Measurements from ENCODE around the gene PDE6D. TPM values are rescaled to one million over a fixed set of nuclear protein-coding genes. Genes with fewer than 3 reads are reported as not detected.
A peak's percentile ranks its signal among the peaks of the same experiment; 100 is the strongest.

PDE6D gene
- total and polyA plus RNA-seq, 7 experiments from 2014 or later, result 14.3 to 55.3 (median 27.0) TPM

GRCh38 chr2:231704017-231704416 is 77.1 kb downstream of the PDE6D start:
- intact Hi-C loops (cut with micrococcal nuclease), result loop anchor here in 1 of 2 donors (10.0 kb wide), 2 partner anchors 649 to 1289 kb away; partner anchors contain the start of genes PSMD1 and SP100
- ChIA-PET CTCF (interaction anchor here (0.8 to 4.2 kb wide), 7 partner anchors 11 to 103 kb away, joined by 3 to 27 read pairs (median 3); no protein-coding TSS in a partner anchor), POLR2A (interaction anchor here (0.7 to 8.8 kb wide), 4 partner anchors 10 to 240 kb away, joined by 3 to 241 read pairs (median 12); partner anchors contain the start of gene NCL)
- no peaks in the 10 kb centered on the region for H3K9me3 ChIP-seq (ENCODE audit: control insufficient read depth in 2 of 3, low read length in 3 of 3)
- H3K4me3 ChIP-seq (ENCODE audit: low read length), result no peak overlapping the region
- H3K27me3 ChIP-seq (ENCODE audit: control insufficient read depth in 2 of 2, insufficient read depth in 2 of 2, low read length in 2 of 2), result no peaks in the 10 kb centered on the region
- no peak overlapping the region for H3K27ac ChIP-seq (ENCODE audit: low read depth, low read length)
- peaks cover 11 to 12% of the 10 kb centered on the region in 2 donors for H3K4me1 ChIP-seq (ENCODE audit: control insufficient read depth in 2 of 2, insufficient read depth in 2 of 2, low read length in 2 of 2)
- ATAC-seq (no peak), DNase-seq (no peak)
- H3K36me3 ChIP-seq (ENCODE audit: control insufficient read depth in 2 of 3, insufficient read depth in 3 of 3, low read length in 3 of 3), result peaks cover 0 to 11% (median 0%) of the 10 kb centered on the region in 3 experiments
- Mint-ChIP-seq H3K4me3 (peak overlapping the region in 8 of 10 donors; percentile 21 to 55 (median 40)), H3K4me1 (peaks cover 0 to 23% (median 12%) of the 10 kb centered on the region in 7 donors), H3K9me3 (peaks cover 0 to 6% (median 0%) of the 10 kb centered on the region in 11 donors), H3K27ac (peak overlapping the region in 2 of 9 donors; percentile 10 to 66), H3K36me3 (peaks cover 0 to 15% (median 3%) of the 10 kb centered on the region in 5 donors), H3K27me3 (peaks cover 0 to 4% (median 0%) of the 10 kb centered on the region in 5 donors)

- Histone ChIP-seq H3K27me3 (ENCODE audit: control insufficient read depth in 2 of 2, insufficient read depth in 2 of 2, low read length in 2 of 2) (no peaks in the 10 kb centered on the region), H3K4me1 (ENCODE audit: control insufficient read depth in 2 of 2, insufficient read depth in 2 of 2, low read length in 2 of 2) (peaks cover 11 to 12% of the 10 kb centered on the region in 2 donors), H3K9me3 (ENCODE audit: control insufficient read depth in 2 of 3, low read length in 3 of 3) (no peaks in the 10 kb centered on the region), H3K27ac (ENCODE audit: low read depth, low read length) (no peak overlapping the region), H3K4me3 (ENCODE audit: low read length) (no peak overlapping the region), H3K36me3 (ENCODE audit: control insufficient read depth in 2 of 3, insufficient read depth in 3 of 3, low read length in 3 of 3) (no peaks in the 10 kb centered on the region)
- ChIA-PET CTCF (interaction anchor here (1.5 to 4.2 kb wide), 4 partner anchors 13 to 90 kb away, joined by 3 to 27 read pairs (median 12); no protein-coding TSS in a partner anchor), POLR2A (interaction anchor here (1.1 to 8.8 kb wide), 4 partner anchors 10 to 40 kb away, joined by 4 to 241 read pairs (median 9); no protein-coding TSS in a partner anchor)
- Mint-ChIP-seq H3K4me1 (peaks cover 0 to 21% (median 11%) of the 10 kb centered on the region in 7 donors), H3K4me3 (no peak overlapping the region), H3K27me3 (no peaks in the 10 kb centered on the region), H3K9me3 (no peaks in the 10 kb centered on the region), H3K36me3 (peaks cover 0 to 13% (median 0%) of the 10 kb centered on the region in 5 donors), H3K27ac (no peak overlapping the region)
- no peak for DNase-seq
- no peak for ATAC-seq
- intact Hi-C loops (cut with micrococcal nuclease), result loop anchor here in 1 of 2 donors (10.0 kb wide), 2 partner anchors 647 to 1287 kb away; partner anchors contain the start of genes PSMD1 and SP100
Measured at GRCh38 chr2:231701456-231702373, 79.4 kb downstream of the PDE6D start.

- Mint-ChIP-seq H3K36me3 (peaks cover 0 to 3% (median 0%) of the 10 kb centered on the region in 5 donors), H3K27ac (no peak overlapping the region), H3K9me3 (no peaks in the 10 kb centered on the region), H3K27me3 (no peaks in the 10 kb centered on the region), H3K4me1 (peaks cover 0 to 4% (median under 1%) of the 10 kb centered on the region in 7 donors), H3K4me3 (no peak overlapping the region)
- ATAC-seq (no peak), DNase-seq (no peak)
- no peak overlapping the region for H3K27ac ChIP-seq (ENCODE audit: low read depth, low read length)
- H3K27me3 ChIP-seq (ENCODE audit: control insufficient read depth in 2 of 2, insufficient read depth in 2 of 2, low read length in 2 of 2), result no peaks in the 10 kb centered on the region
- H3K4me1 ChIP-seq (ENCODE audit: control insufficient read depth in 2 of 2, insufficient read depth in 2 of 2, low read length in 2 of 2), result no peaks in the 10 kb centered on the region
- H3K36me3 ChIP-seq (ENCODE audit: control insufficient read depth in 2 of 3, insufficient read depth in 3 of 3, low read length in 3 of 3), result no peaks in the 10 kb centered on the region
- ChIA-PET POLR2A (interaction anchor here (1.2 to 2.6 kb wide), 2 partner anchors 15 to 37 kb away, joined by 6 to 13 read pairs; no protein-coding TSS in a partner anchor), CTCF (interaction anchor here (1.1 to 2.1 kb wide), 2 partner anchors 15 to 24 kb away, joined by 3 to 5 read pairs; no protein-coding TSS in a partner anchor)
- H3K4me3 ChIP-seq (ENCODE audit: low read length), result no peak overlapping the region
- H3K9me3 ChIP-seq (ENCODE audit: control insufficient read depth in 2 of 3, low read length in 3 of 3), result no peaks in the 10 kb centered on the region
- intact Hi-C loops (cut with micrococcal nuclease), result no loop called here
Measured at GRCh38 chr2:231699006-231699405, 82.1 kb downstream of the PDE6D start.

- ATAC-seq, result no peak
Measured at GRCh38 chr2:231696004-231696367, 85.1 kb downstream of the PDE6D start.

GRCh38 chr2:231693956-231694355 is 87.1 kb downstream of the PDE6D start:
- CTCF ChIA-PET, result interaction anchor here (2.8 kb wide), 1 partner anchor 17 kb away, joined by 12 read pairs; no protein-coding TSS in a partner anchor
- H3K9me3 ChIP-seq (ENCODE audit: control insufficient read depth in 2 of 3, low read length in 3 of 3), result no peaks in the 10 kb centered on the region
- Mint-ChIP-seq H3K27me3 (no peaks in the 10 kb centered on the region), H3K9me3 (no peaks in the 10 kb centered on the region), H3K36me3 (no peaks in the 10 kb centered on the region), H3K27ac (no peak overlapping the region), H3K4me1 (no peaks in the 10 kb centered on the region), H3K4me3 (no peak overlapping the region)
- POLR2A ChIA-PET, result interaction anchor here (1.0 to 1.2 kb wide), 3 partner anchors 13 to 20 kb away, joined by 3 to 5 read pairs (median 4); no protein-coding TSS in a partner anchor
- no peaks in the 10 kb centered on the region for H3K4me1 ChIP-seq (ENCODE audit: control insufficient read depth in 2 of 2, insufficient read depth in 2 of 2, low read length in 2 of 2)
- H3K27me3 ChIP-seq (ENCODE audit: control insufficient read depth in 2 of 2, insufficient read depth in 2 of 2, low read length in 2 of 2), result no peaks in the 10 kb centered on the region
- no peaks in the 10 kb centered on the region for H3K36me3 ChIP-seq (ENCODE audit: control insufficient read depth in 2 of 3, insufficient read depth in 3 of 3, low read length in 3 of 3)
- ATAC-seq, result no peak
- H3K4me3 ChIP-seq (ENCODE audit: low read length), result no peak overlapping the region
- no peak for DNase-seq
- no peak overlapping the region for H3K27ac ChIP-seq (ENCODE audit: low read depth, low read length)
- intact Hi-C loops (cut with micrococcal nuclease), result no loop called here

More at GRCh38 chr2:231696004-231696367, 85.1 kb downstream of the PDE6D start:
- ChIA-PET POLR2A (interaction anchor here (1.7 kb wide), 1 partner anchor 18 kb away, joined by 6 read pairs; no protein-coding TSS in a partner anchor), CTCF (interaction anchor here (0.7 to 1.4 kb wide), 2 partner anchors 19 to 21 kb away, joined by 3 to 5 read pairs; no protein-coding TSS in a partner anchor)
- DNase-seq, result no peak
- no peak overlapping the region for H3K4me3 Mint-ChIP-seq
- intact Hi-C loops (cut with micrococcal nuclease), result no loop called here
- no peaks in the 10 kb centered on the region for H3K9me3 Mint-ChIP-seq
- Histone ChIP-seq H3K4me3 (ENCODE audit: low read length) (no peak overlapping the region), H3K27ac (ENCODE audit: low read depth, low read length) (no peak overlapping the region), H3K27me3 (ENCODE audit: control insufficient read depth in 2 of 2, insufficient read depth in 2 of 2, low read length in 2 of 2) (no peaks in the 10 kb centered on the region), H3K36me3 (ENCODE audit: control insufficient read depth in 2 of 3, insufficient read depth in 3 of 3, low read length in 3 of 3) (no peaks in the 10 kb centered on the region), H3K9me3 (ENCODE audit: control insufficient read depth in 2 of 3, low read length in 3 of 3) (no peaks in the 10 kb centered on the region), H3K4me1 (ENCODE audit: control insufficient read depth in 2 of 2, insufficient read depth in 2 of 2, low read length in 2 of 2) (no peaks in the 10 kb centered on the region)
- H3K27ac Mint-ChIP-seq, result no peak overlapping the region
- no peaks in the 10 kb centered on the region for H3K36me3 Mint-ChIP-seq
- H3K4me1 Mint-ChIP-seq, result no peaks in the 10 kb centered on the region
- H3K27me3 Mint-ChIP-seq, result no peaks in the 10 kb centered on the region

GRCh38 chr2:231692847-231693246 is 88.2 kb downstream of the PDE6D start:
- no peaks in the 10 kb centered on the region for H3K27me3 ChIP-seq (ENCODE audit: control insufficient read depth in 2 of 2, insufficient read depth in 2 of 2, low read length in 2 of 2)
- H3K4me1 Mint-ChIP-seq, result no peaks in the 10 kb centered on the region
- ChIA-PET CTCF (interaction anchor here (1.2 to 2.8 kb wide), 2 partner anchors 16 to 22 kb away, joined by 6 to 12 read pairs; no protein-coding TSS in a partner anchor), POLR2A (interaction anchor here (1.0 kb wide), 1 partner anchor 14 kb away, joined by 4 read pairs; no protein-coding TSS in a partner anchor)
- no peak overlapping the region for H3K4me3 Mint-ChIP-seq
- H3K27ac Mint-ChIP-seq, result no peak overlapping the region
- H3K27me3 Mint-ChIP-seq, result no peaks in the 10 kb centered on the region
- H3K9me3 ChIP-seq (ENCODE audit: control insufficient read depth in 2 of 3, low read length in 3 of 3), result no peaks in the 10 kb centered on the region
- H3K4me1 ChIP-seq (ENCODE audit: control insufficient read depth in 2 of 2, insufficient read depth in 2 of 2, low read length in 2 of 2), result no peaks in the 10 kb centered on the region
- intact Hi-C loops (cut with micrococcal nuclease), result no loop called here
- no peaks in the 10 kb centered on the region for H3K9me3 Mint-ChIP-seq
- H3K4me3 ChIP-seq (ENCODE audit: low read length), result no peak overlapping the region
- H3K36me3 Mint-ChIP-seq, result no peaks in the 10 kb centered on the region
- no peaks in the 10 kb centered on the region for H3K36me3 ChIP-seq (ENCODE audit: control insufficient read depth in 2 of 3, insufficient read depth in 3 of 3, low read length in 3 of 3)
- ATAC-seq (peak; percentile 16), DNase-seq (no peak)
- H3K27ac ChIP-seq (ENCODE audit: low read depth, low read length), result no peak overlapping the region
